GM21786 (cell line): ENCODE results near the gene LIMA1.
"Not testable (repeated sequence)": the region's sequence is repeated elsewhere in the genome, so short reads cannot be mapped to it uniquely, and the experiment has no call there.

Source experiments
- ATAC-seq: cut with Tn5 transposase; IDR thresholded peaks from one replicate; pipeline ENCODE4 v1.9.1; 2021; ENCODE audit not compliant: unreplicated experiment

Gene LIMA1

GRCh38 chr12:50283229-50283923, at the start of gene LIMA1:
Gene LIMA1, minus strand, starts transcription at chr12:50283520. Its CDS starts 34,769 bp downstream, at chr12:50248751.
- ATAC-seq: peak; percentile 84

GRCh38 chr12:50331745-50332144, 48.4 kb upstream of the LIMA1 start:
- ATAC-seq: no peak

GRCh38 chr12:50328664-50329063, 45.3 kb upstream of the LIMA1 start:
- ATAC-seq: not testable (repeated sequence)

DNA sequence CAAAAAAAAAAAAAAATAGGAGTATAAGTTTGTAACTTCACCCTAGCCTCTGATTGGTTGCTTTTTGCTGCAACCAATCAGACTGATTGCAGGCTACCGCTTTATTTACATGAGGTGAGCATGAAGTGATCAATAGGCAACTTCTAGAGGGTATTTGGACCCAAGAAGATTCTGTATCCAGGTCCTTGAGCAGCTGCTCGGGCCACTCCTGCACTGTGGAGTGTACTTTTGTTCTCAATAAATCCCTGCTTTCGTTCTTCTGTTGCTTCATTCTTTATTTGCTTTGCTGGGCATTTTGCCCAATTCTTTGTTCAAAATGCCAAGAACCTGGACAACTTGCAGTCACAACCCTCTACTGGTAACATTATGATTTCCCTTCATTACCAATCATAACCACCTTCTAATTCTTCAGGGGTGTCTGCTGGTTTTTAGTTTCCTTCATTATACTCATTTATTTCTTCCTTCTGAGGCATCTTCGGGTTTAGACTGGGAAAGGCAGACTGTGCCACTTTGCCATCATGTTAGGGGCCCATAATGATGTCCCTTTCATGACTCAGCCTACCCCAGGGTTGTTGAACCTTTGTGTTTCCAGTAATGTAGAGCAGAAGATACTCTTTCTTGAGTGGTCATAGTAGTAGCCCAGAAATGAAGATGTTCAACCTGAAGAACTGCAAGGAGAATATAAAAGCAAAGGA, 43.4 kb upstream of the LIMA1 start:
- ATAC-seq: no peak

GRCh38 chr12:50325890-50326391, 42.6 kb upstream of the LIMA1 start:
- ATAC-seq: no peak

DNA sequence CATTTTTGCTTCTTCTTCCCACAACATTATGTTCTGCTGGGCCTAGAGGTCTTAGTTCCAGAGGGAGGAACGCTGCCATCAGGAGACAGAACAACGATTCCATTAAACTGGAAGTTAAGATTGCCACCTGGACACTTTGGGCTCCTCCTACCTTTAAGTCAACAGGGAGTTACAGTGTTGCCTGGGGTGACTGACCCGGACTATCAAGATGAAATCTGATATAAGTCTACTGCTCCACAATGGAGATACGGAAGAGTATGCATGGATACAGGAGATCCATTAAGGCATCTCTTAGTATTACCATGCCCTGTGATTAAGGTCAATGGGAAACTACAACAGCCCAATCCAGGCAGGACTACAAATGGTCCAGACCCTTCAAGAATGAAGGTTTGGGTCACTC, 41.5 kb upstream of the LIMA1 start:
- ATAC-seq: not testable (repeated sequence)

GRCh38 chr12:50324077-50324476, 40.8 kb upstream of the LIMA1 start:
- not testable (repeated sequence) for ATAC-seq

GRCh38 chr12:50322206-50322605, 38.9 kb upstream of the LIMA1 start:
- ATAC-seq: no peak

DNA sequence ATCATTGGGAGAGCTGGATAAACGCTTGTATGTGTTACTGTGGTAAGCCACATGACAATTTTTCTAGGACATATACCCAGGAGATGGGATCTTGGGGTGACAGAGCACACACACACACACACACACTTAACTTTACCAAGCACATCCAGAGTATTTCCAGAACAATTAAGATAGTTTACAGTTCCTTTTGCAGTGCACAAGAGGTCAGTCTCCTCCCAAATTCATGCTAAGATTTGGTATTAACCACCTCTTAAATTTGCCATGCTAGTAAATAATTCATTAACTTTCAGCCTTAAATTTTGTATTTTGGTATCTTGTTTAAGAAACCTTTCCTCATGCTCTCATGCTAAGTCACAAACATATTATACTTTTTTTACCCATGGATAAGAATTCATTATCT, 33.9 kb upstream of the LIMA1 start:
- no peak for ATAC-seq

- no peak for ATAC-seq
Measured at GRCh38 chr12:50315803-50316202, 32.5 kb upstream of the LIMA1 start.

DNA sequence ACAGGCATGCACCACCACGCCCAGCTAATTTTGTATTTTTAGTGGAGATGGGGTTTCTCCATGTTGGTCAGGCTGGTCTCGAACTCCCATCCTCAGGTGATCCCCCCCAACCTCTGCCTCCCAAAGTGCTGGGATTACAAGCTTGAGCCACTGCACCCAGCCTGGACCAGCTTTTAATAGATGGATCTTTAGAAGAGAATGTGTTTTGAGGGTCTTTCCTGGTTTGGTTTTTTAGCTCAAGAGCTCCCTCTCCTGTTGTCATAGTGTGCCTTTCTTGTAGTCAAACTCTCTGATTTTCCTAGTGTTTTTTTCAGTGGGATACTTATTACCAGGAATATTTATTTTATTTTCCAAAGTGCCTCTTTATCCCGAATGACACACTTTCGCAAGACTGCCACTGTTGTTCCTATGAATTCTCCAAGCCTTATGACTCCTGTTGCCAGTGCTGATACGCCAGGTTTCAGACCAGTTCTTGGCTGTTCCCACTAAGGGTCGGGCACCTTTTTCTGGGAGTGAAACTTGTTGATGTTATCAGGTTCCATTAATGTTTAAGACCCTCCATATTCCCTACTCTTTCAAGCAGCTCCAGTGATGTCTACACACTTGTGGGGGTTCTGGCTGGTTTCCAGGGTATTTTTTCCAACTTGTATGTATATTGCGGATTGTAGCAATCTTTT, 31.5 kb upstream of the LIMA1 start:
- no peak for ATAC-seq

DNA sequence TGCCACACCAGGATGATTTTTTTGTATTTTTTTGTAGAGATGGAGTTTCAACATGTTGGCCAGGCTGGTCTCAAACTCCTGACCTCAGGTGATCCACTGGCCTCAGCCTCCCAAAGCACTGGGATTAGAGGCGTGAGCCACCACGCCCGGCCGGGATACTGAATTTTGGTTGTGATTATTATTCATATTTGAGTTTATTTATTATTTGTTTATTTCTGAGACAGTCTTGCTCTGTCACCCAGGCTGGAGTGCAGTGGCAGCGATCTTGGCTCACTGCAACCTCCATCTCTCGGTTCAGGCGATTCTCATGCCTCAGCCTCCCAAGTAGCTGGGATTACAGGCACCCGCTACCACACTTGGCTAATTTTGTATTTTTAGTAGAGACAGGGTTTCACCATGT, 30.7 kb upstream of the LIMA1 start:
- ATAC-seq: not testable (repeated sequence)

DNA sequence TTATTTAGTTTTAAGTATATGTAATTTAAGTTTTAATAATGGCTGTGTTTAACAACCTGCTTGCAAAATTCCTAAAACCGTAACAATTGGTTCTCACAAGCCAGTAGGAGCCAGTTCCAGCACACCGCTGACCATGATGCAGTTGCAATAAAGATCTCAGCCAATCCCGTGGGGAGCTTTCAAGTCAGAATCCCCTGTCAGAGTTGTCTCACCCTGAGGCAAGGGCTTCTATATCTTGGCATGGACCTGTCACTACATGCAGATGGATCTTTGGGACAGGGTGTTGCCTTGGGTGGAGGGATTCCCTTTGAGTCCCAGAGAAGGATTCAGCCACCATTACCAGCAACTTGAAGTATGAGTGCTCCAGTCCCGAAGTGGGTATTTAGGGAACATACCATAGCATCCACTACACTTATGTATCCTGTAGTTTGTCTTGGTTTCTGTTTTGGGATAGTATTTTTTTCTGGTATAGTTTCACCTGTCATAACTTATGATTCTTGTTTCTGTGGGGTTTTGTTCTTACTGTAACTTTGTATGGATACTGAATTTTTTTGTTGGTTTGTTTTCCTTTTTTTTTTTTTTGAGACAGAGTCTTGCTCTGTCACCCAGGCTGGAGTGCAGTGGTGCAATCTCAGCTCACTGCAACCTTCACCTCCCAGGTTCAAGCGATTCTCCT, 30.1 kb upstream of the LIMA1 start:
- no peak for ATAC-seq

GRCh38 chr12:50311858-50312609, 28.7 kb upstream of the LIMA1 start:
- ATAC-seq: not testable (repeated sequence)

- ATAC-seq: no peak
Measured at GRCh38 chr12:50309950-50310349, 26.6 kb upstream of the LIMA1 start.

GRCh38 chr12:50302686-50303085, 19.4 kb upstream of the LIMA1 start:
- no peak for ATAC-seq

GRCh38 chr12:50297996-50298395, 14.7 kb upstream of the LIMA1 start:
- no peak for ATAC-seq

GRCh38 chr12:50297027-50297426, 13.7 kb upstream of the LIMA1 start:
- ATAC-seq: no peak

DNA sequence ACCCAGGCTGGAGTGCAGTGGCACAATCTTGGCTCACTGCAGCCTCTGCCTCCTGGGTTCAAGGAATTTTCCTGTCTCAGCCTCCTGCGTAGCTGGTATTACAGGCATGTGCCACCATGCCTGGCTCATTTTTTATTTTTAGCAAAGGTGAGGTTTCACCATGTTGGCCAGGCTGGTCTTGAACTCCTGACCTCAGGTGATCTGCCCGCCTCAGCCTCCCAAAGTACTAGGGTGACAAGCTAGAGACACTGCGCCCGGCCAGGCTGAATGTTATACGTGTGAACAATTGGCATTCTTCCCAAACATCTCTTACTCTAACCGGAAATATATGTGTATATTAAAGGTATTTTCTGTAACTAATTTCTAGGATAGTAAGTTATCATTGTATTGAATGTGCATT, 13.2 kb upstream of the LIMA1 start:
- ATAC-seq: no peak

DNA sequence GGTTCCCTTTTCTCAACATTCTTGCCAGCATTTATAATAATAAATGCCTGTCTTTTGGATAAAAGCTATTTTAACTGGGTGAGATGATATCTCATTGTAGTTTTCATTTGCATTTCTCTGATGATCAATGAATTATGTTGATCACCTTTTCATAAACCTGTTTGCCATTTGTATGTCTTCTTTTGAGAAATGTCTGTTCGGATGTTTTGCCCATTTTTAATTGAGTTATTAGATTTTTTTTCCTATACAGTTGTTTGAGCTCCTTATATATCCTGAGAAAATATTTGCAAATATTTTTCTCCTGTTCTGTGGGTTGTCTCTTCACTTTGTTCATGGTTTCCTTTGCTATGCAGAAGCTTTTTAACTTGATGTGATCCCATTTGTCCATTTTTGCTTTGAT, 8.1 kb upstream of the LIMA1 start:
- ATAC-seq: no peak

DNA sequence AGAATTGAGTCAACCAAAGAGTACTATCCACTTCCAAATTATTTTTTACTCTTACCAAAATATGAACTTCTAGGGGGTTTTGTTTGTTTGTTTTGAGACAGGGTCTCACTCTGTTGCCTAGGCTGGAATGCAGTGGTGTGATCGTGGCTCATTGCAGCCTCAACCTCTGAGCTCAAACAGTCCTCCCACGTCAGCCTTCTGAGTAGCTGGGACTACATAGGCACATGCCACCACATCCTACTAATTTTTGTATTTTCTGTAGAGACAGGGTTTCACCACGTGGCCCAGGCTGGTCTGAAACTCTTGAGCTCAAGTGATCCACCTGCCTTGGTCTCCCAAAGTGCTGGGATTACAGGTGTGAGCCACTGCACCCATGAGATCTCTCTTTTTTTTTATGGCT, 7.4 kb upstream of the LIMA1 start:
- ATAC-seq: not testable (repeated sequence)
